Measurements from ENCODE around the gene DNAH7. TPM values are rescaled to one million over a fixed set of nuclear protein-coding genes. Genes with fewer than 3 reads are reported as not detected.

The DNAH7 gene
- 10 to 100 TPM in 1 of 5 donors, 1 to 10 TPM in 3, under 1 TPM in 1; 0.58 to 48.1 (median 1.7) TPM for total RNA-seq
- polyA plus RNA-seq: under 1 TPM; 0.15 to 0.61 (median 0.37) TPM
- long read RNA-seq, donor 1: 0 reads
- long read RNA-seq, donor 2: 0 reads
- long read RNA-seq, donor 3: 0 reads
- long read RNA-seq, donor 4: 0 reads
- long read RNA-seq, donor 5: 0 reads
- long read RNA-seq, donor 6: 0 reads
- long read RNA-seq, donor 7: 0 reads
- long read RNA-seq, donor 8: 0 reads
- long read RNA-seq, donor 9: 0 reads
- long read RNA-seq, donor 10: 0 reads

GRCh38 chr2:196068271-196069209 is at the start of gene DNAH7:
Gene DNAH7, minus strand, starts transcription at chr2:196068837. Its CDS starts 126 bp downstream, at chr2:196068711.
- intact Hi-C loops (cut with DNase I; ENCODE audit: low total_unique reads): no loop called here
- Histone ChIP-seq H3K4me3 (peak within 1 kb of the TSS; percentile 75 to 90 (median 86)), H3K36me3 (no peaks in the 10 kb centered on the region), H3K9me3 (no peaks in the 10 kb centered on the region), H3K27ac (peak within 1 kb of the TSS; percentile 63 to 82 (median 75)), H3K27me3 (no peaks in the 10 kb centered on the region), H3K4me1 (peaks cover 0 to 20% (median 9%) of the 10 kb centered on the region in 4 donors)
- TF ChIP-seq CTCF (IDR thresholded peaks at IDR 0.05) (peak in 4 of 7 experiments; percentile 22 to 75 (median 56)), POLR2AphosphoS5 (IDR thresholded peaks at IDR 0.05) (peak in 2 of 3 donors; percentile 6 to 72), POLR2A (IDR thresholded peaks at IDR 0.05) (no peak), EP300 (IDR thresholded peaks at IDR 0.05) (no peak)
- DNase-seq: peak; percentile 92 to 96
- 2 to 4% (median 3%) methylated on average over 35 to 53 of the region's 53 CpGs for WGBS, 5 donors

GRCh38 chr2:196117214-196117705 is 48.6 kb upstream of the DNAH7 start:
- 85 to 91% (median 89%) methylated on average over 4 of the region's 4 CpGs for WGBS, 5 donors
- intact Hi-C loops (cut with DNase I; ENCODE audit: low total_unique reads): no loop called here
- Histone ChIP-seq H3K36me3 (no peaks in the 10 kb centered on the region), H3K27me3 (no peaks in the 10 kb centered on the region), H3K4me3 (no peak overlapping the region), H3K27ac (no peak overlapping the region), H3K4me1 (peaks cover 0 to 11% (median 0%) of the 10 kb centered on the region in 4 donors), H3K9me3 (no peaks in the 10 kb centered on the region)
- no peak for DNase-seq
- TF ChIP-seq POLR2A (IDR thresholded peaks at IDR 0.05) (no peak), EP300 (IDR thresholded peaks at IDR 0.05) (no peak), POLR2AphosphoS5 (IDR thresholded peaks at IDR 0.05) (no peak), CTCF (IDR thresholded peaks at IDR 0.05) (no peak)

GRCh38 chr2:196113061-196113974 is 44.7 kb upstream of the DNAH7 start:
- Histone ChIP-seq H3K27me3 (no peaks in the 10 kb centered on the region), H3K27ac (no peak overlapping the region), H3K4me3 (no peak overlapping the region), H3K9me3 (no peaks in the 10 kb centered on the region), H3K36me3 (no peaks in the 10 kb centered on the region), H3K4me1 (peaks cover 0 to 11% (median 0%) of the 10 kb centered on the region in 4 donors)
- intact Hi-C loops (cut with DNase I; ENCODE audit: low total_unique reads): no loop called here
- TF ChIP-seq POLR2A (IDR thresholded peaks at IDR 0.05) (no peak), CTCF (IDR thresholded peaks at IDR 0.05) (no peak), POLR2AphosphoS5 (IDR thresholded peaks at IDR 0.05) (no peak), EP300 (IDR thresholded peaks at IDR 0.05) (no peak)
- WGBS, 5 donors: 50 to 55% (median 51%) methylated on average over 7 of the region's 7 CpGs
- DNase-seq: no peak
